ENCODE results near the gene FILIP1.

GRCh38 chr6:75391276-75391675 is 102.3 kb downstream of the FILIP1 start:
- TF ChIP-seq RELA (CRISPR knock-in tag; IDR thresholded peaks at IDR 0.05; ENCODE audit: borderline replicate concordance): no peak
- TF ChIP-seq CTCF (IDR thresholded peaks at IDR 0.05): no peak
- TF ChIP-seq SMAD3 (CRISPR knock-in tag; IDR thresholded peaks at IDR 0.05; ENCODE audit: borderline replicate concordance): no peak
- TF ChIP-seq FOXJ3 (CRISPR knock-in tag; IDR thresholded peaks at IDR 0.05; ENCODE audit: borderline replicate concordance): no peak
- TF ChIP-seq SMAD4 (CRISPR knock-in tag; IDR thresholded peaks at IDR 0.05): no peak
- TF ChIP-seq USF2 (CRISPR knock-in tag; IDR thresholded peaks at IDR 0.05): no peak
- TF ChIP-seq MAX (CRISPR knock-in tag; IDR thresholded peaks at IDR 0.05): no peak
- no peak for TF ChIP-seq NFATC4 (CRISPR knock-in tag; IDR thresholded peaks at IDR 0.05)
- no peak for TF ChIP-seq E2F4 (CRISPR knock-in tag; IDR thresholded peaks at IDR 0.05; ENCODE audit: borderline replicate concordance, low read depth)
- no peak for TF ChIP-seq FOXP1 (CRISPR knock-in tag; IDR thresholded peaks at IDR 0.05; ENCODE audit: borderline replicate concordance)
- TF ChIP-seq, protein P1, sequence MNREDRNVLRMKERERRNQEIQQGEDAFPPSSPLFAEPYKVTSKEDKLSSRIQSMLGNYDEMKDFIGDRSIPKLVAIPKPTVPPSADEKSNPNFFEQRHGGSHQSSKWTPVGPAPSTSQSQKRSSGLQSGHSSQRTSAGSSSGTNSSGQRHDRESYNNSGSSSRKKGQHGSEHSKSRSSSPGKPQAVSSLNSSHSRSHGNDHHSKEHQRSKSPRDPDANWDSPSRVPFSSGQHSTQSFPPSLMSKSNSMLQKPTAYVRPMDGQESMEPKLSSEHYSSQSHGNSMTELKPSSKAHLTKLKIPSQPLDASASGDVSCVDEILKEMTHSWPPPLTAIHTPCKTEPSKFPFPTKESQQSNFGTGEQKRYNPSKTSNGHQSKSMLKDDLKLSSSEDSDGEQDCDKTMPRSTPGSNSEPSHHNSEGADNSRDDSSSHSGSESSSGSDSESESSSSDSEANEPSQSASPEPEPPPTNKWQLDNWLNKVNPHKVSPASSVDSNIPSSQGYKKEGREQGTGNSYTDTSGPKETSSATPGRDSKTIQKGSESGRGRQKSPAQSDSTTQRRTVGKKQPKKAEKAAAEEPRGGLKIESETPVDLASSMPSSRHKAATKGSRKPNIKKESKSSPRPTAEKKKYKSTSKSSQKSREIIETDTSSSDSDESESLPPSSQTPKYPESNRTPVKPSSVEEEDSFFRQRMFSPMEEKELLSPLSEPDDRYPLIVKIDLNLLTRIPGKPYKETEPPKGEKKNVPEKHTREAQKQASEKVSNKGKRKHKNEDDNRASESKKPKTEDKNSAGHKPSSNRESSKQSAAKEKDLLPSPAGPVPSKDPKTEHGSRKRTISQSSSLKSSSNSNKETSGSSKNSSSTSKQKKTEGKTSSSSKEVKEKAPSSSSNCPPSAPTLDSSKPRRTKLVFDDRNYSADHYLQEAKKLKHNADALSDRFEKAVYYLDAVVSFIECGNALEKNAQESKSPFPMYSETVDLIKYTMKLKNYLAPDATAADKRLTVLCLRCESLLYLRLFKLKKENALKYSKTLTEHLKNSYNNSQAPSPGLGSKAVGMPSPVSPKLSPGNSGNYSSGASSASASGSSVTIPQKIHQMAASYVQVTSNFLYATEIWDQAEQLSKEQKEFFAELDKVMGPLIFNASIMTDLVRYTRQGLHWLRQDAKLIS (CRISPR knock-in tag; IDR thresholded peaks at IDR 0.05; ENCODE audit: borderline replicate concordance): no peak
- TF ChIP-seq, protein P2, sequence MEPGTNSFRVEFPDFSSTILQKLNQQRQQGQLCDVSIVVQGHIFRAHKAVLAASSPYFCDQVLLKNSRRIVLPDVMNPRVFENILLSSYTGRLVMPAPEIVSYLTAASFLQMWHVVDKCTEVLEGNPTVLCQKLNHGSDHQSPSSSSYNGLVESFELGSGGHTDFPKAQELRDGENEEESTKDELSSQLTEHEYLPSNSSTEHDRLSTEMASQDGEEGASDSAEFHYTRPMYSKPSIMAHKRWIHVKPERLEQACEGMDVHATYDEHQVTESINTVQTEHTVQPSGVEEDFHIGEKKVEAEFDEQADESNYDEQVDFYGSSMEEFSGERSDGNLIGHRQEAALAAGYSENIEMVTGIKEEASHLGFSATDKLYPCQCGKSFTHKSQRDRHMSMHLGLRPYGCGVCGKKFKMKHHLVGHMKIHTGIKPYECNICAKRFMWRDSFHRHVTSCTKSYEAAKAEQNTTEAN (CRISPR knock-in tag; IDR thresholded peaks at IDR 0.05): no peak
- no peak for TF ChIP-seq IRF2 (CRISPR knock-in tag; IDR thresholded peaks at IDR 0.05; ENCODE audit: borderline replicate concordance, low read depth)
- TF ChIP-seq, protein P3, sequence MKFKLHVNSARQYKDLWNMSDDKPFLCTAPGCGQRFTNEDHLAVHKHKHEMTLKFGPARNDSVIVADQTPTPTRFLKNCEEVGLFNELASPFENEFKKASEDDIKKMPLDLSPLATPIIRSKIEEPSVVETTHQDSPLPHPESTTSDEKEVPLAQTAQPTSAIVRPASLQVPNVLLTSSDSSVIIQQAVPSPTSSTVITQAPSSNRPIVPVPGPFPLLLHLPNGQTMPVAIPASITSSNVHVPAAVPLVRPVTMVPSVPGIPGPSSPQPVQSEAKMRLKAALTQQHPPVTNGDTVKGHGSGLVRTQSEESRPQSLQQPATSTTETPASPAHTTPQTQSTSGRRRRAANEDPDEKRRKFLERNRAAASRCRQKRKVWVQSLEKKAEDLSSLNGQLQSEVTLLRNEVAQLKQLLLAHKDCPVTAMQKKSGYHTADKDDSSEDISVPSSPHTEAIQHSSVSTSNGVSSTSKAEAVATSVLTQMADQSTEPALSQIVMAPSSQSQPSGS (CRISPR knock-in tag; IDR thresholded peaks at IDR 0.05; ENCODE audit: borderline replicate concordance, low read depth): no peak
